A204.1 (cell line): ENCODE results near the gene CYP2A7.
"Not testable (repeated sequence)": the region's sequence is repeated elsewhere in the genome, so short reads cannot be mapped to it uniquely, and the experiment has no call there.

Experiments
- FAIRE-seq: peaks from 2 replicates; lab custom pipeline; 2012; peaks lifted over from hg19 to GRCh38; lab: Jason Lieb, UNC

The CYP2A7 gene, protein sequence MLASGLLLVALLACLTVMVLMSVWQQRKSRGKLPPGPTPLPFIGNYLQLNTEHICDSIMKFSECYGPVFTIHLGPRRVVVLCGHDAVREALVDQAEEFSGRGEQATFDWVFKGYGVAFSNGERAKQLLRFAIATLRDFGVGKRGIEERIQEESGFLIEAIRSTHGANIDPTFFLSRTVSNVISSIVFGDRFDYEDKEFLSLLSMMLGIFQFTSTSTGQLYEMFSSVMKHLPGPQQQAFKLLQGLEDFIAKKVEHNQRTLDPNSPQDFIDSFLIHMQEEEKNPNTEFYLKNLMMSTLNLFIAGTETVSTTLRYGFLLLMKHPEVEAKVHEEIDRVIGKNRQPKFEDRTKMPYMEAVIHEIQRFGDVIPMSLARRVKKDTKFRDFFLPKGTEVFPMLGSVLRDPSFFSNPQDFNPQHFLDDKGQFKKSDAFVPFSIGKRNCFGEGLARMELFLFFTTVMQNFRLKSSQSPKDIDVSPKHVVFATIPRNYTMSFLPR

GRCh38 chr19:40882062-40882461 is at the start of gene CYP2A7:
CYP2A7 (minus strand) TSS chr19:40882231; CDS start chr19:40882210, 21 bp downstream.
- not testable (repeated sequence) for FAIRE-seq

DNA sequence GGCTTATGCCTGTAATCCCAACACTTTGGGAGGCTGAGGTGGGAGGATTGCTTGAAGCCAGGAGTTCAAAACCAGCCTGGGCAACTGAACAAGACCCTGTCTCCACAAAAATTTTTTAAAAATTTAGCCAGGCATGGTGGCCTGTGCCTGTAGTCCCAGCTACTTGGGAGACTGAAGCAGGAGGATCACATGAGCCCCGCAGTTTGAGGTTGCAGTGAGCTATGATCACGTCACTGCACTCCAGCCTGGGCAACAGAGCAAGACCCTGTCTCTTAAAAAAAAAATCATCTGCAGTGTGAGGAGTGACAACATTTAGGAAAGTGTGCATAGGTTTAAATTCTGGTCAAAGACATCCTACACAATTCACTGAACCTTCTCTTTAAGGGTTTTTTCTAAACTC is 48.8 kb upstream of the CYP2A7 start:
- FAIRE-seq = not testable (repeated sequence)

- FAIRE-seq = not testable (repeated sequence)
These were observed 47.9 kb upstream of the CYP2A7 start for GRCh38 chr19:40929942-40930341.

DNA sequence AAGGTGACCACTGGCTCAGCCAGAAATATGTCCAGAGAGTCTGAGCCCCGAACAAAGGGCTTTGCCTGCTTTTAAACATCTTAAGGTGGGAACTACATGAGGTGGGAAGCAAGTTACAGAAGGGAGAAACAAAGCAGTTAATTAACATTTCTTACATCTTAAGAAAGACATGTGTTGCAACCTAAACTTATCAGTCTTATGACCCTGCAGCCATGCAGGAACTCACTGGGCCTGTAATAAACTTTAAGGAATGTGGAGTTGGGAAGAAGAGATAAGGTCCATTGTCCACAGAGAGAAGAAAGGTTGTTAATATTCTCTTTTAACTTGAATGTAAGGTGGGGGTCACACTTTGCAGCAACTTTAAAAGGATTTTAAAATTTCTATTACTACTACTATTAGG is 46.8 kb upstream of the CYP2A7 start:
- FAIRE-seq = no peak

DNA sequence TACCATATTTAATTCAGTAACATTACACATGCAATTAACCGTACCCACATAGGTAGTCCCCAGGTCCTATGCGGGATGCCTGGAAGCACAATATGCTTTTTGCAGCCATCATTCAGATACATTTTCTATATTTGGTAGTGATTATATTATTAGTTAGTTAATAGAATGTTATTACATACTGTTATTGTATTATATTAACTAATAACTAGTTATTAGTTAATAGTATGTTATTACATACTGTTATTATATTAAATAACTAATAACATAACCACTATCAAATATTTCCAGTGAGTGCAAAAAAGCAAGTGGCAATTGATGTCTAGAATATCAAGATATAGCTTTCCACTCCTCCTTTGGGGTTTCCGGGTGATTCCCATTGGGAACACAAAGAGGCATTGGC is 45.5 kb upstream of the CYP2A7 start:
- no peak for FAIRE-seq

DNA sequence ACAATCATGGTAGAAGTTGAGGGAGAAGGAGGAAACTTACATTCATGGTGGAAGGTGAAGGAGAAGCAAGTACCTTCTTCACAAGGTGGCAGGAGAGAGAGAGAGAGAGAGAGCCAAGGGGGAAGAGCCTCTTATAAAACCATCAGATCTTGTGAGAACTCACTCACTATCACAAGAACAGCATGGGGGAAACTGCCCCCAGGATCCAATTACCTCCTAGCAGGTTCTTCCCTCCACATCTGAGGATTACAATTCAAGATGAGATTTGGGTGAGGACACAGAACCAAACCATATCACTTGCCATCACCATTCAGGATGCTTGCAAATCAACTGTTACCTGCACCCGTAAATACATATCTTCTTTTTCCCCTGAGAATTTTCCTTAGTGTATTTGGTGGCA is 44.2 kb upstream of the CYP2A7 start:
- not testable (repeated sequence) for FAIRE-seq

GRCh38 chr19:40923934-40924391 is 41.9 kb upstream of the CYP2A7 start:
- no peak for FAIRE-seq

DNA sequence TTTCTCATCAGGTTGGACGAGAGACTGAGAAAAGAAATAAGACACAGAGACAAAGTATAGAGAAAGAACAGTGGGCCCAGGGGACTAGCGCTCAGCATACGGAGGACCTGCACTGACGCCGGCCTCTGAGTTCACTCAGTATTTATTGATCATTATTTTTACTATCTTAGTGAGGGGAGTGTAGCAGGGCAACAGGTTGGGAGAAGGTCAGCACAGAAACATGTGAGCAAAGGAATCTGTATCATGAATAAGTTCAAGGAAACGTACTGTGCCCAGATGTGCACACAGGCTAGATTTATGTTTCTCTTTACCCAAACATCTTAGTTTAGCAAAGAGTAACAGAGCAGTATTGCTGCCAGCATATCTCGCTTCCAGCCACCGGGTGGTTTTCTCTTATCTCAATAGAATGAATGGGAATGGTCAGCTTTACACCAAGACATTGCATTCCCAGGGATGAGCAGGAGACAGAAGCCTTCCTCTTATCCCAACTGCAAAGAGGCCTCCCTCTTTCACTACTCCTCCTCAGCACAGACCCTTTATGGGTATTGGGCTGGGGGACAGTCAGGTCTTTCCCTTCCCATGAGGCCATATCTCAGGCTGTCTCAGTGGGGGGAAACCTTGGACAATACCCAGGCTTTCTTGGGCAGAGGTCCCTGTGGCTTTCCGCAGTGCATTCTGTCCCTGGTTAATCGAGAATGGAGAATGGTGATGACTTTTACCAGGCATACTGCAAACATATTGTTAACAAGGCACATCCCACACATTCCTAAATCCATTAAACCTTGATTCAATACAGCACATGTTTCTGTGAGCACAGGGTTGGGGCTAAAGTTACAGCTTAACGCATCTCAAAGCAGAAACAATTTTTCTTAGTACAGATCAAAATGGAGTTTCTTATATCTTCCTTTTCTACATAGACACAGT is 40.5 kb upstream of the CYP2A7 start:
- not testable (repeated sequence) for FAIRE-seq

GRCh38 chr19:40921005-40921897 is 39.2 kb upstream of the CYP2A7 start:
- FAIRE-seq = no peak

- no peak for FAIRE-seq
These were observed 38.4 kb upstream of the CYP2A7 start for GRCh38 chr19:40920300-40921004.

- not testable (repeated sequence) for FAIRE-seq
These were observed 37.7 kb upstream of the CYP2A7 start for GRCh38 chr19:40919530-40920299.

- not testable (repeated sequence) for FAIRE-seq
These were observed 36.3 kb upstream of the CYP2A7 start for GRCh38 chr19:40918303-40918702.

DNA sequence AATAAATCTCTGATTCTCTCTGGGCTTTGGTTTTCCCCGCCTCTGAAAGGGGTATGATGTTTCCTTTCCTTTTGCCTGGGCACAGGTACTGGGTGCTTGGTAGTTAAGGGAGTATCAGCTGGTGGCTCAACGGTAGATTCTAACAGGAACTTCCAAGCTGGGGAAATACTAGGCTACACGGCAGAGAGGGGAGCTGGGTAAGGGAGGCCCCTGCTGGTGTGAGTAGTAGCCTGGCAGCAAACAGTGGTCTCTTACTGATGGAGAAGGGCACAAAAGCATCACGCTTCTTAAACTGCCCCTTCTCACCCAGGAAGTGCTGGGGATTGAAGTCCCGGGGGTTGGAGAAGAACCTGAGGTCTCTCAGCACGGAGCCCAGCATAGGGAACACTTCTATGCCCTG is 26.9 kb upstream of the CYP2A7 start:
- no peak for FAIRE-seq

DNA sequence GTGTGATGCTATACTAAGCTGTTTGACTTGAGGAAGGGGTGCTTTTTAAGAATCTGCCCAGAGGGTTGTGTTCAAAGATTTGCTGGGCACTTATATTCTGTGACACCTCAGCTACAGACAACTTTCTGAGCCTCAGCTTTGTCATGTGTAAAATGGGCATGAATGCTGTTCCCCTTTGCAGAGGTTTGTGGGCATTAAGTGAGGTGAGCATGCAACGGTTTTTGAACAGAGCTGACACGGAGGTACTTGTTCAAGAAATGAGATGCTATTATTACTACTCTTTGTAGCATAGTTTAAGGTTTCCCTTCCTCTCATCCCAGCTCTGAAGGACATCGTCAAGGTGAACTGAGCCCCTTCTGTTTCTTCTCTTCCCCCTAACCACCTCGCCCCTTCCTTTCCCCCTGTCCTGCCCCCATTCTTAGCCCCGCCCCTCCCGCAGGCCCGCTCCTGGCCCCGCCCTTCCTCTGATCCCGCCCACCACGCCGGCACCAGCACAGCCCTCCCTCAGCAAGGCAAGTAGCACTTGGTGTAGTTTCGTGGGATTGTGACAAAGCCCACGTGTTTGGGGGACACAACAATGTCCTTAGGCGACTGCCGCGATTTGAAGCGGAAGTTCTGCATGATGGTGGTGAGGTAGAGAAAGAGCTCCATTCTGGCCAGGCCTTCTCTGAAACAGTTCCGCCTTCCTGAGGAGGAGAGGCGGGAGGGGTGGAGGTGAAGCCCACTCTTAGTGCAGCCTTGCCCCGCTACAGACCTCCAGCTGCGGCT is 26.1 kb upstream of the CYP2A7 start:
- no peak for FAIRE-seq

DNA sequence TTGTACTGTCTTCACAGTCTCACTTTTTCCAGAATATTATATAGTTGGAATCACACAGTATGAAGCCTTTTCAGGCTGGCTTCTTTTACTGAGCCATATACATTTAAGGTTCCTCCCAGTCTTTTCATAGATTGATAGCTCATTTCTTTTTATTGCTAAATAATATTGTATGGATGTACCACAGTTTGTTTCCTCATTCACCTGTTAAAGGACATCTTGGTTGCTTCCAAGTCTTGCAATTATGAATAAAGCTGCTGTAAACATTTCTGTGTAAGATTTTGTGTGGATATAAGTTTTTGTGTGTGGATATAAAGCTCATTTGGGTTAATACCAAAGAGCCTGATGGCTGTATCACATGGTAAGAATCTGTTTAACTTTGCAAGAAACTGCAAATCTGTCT is 24.5 kb upstream of the CYP2A7 start:
- FAIRE-seq = no peak

GRCh38 chr19:40904673-40905156 is 22.7 kb upstream of the CYP2A7 start:
- not testable (repeated sequence) for FAIRE-seq

- not testable (repeated sequence) for FAIRE-seq
These were observed 20.1 kb upstream of the CYP2A7 start for GRCh38 chr19:40901975-40902750.

GRCh38 chr19:40900521-40900920 is 18.5 kb upstream of the CYP2A7 start:
- not testable (repeated sequence) for FAIRE-seq
